ENCODE measurements around the gene NUDT21. TPM values are rescaled to one million over a fixed set of nuclear protein-coding genes. Genes with fewer than 3 reads are reported as not detected.

NUDT21 gene
- total RNA-seq, 1 experiment from 2014 or later = 109 TPM

- Histone ChIP-seq H3K27me3 (ENCODE audit: low read length) (no peaks in the 10 kb centered on the region), H3K4me2 (ENCODE audit: low read length) (peak overlapping the region; percentile 87; the same call in 1 of the 2 replicates), H2AFZ (ENCODE audit: low read length) (no peak overlapping the region), H3K36me3 (ENCODE audit: low read depth, low read length) (no peaks in the 10 kb centered on the region), H3K27ac (ENCODE audit: low read length) (no peak overlapping the region), H3K4me1 (ENCODE audit: insufficient read depth, low read length) (peaks cover 47% of the 10 kb centered on the region), H3K9ac (ENCODE audit: low read length) (no peak overlapping the region), H3K9me2 (replicated peaks; ENCODE audit: low read length) (no peaks in the 10 kb centered on the region), H3K9me3 (ENCODE audit: low read length) (no peaks in the 10 kb centered on the region), H3K4me3 (ENCODE audit: low read length) (no peak overlapping the region), H3F3A (ENCODE audit: low read length, unreplicated experiment) (peaks cover 3% of the 10 kb centered on the region), H3K79me2 (ENCODE audit: low read length) (peaks cover 77% of the 10 kb centered on the region), H4K20me1 (ENCODE audit: low read length) (peaks cover 22% of the 10 kb centered on the region; the same call in 1 of the 2 replicates)
- no TSS peak for BruUV-seq (replicated peaks)
- intact Hi-C loops (cut with micrococcal nuclease) = no loop called here
- DNase-seq (no peak), ATAC-seq (no peak)
- ChIA-PET CTCF (no interaction called here), POLR2A (ENCODE audit: unreplicated experiment) (no interaction called here)
- no peak for TF ChIP-seq EZH2phosphoT487 (IDR thresholded peaks at IDR 0.05; ENCODE audit: borderline replicate concordance, low read length)
- no peak for TF ChIP-seq CTCF (conservative IDR thresholded peaks at IDR 0.05; ENCODE audit: low read depth, low read length)
- TF ChIP-seq EZH2 (IDR thresholded peaks at IDR 0.05; ENCODE audit: low read length, unreplicated experiment) = no peak
Observed at GRCh38 chr16:56421976-56422669, 29.0 kb downstream of the NUDT21 start.

GRCh38 chr16:56421313-56421712 lies 29.8 kb downstream of the NUDT21 start:
- Histone ChIP-seq H3K9me2 (replicated peaks; ENCODE audit: low read length) (no peaks in the 10 kb centered on the region), H3K36me3 (ENCODE audit: low read depth, low read length) (no peaks in the 10 kb centered on the region), H3K9ac (ENCODE audit: low read length) (no peak overlapping the region), H3K4me1 (ENCODE audit: insufficient read depth, low read length) (peaks cover 47% of the 10 kb centered on the region), H3K4me3 (ENCODE audit: low read length) (no peak overlapping the region), H3F3A (ENCODE audit: low read length, unreplicated experiment) (no peaks in the 10 kb centered on the region), H3K79me2 (ENCODE audit: low read length) (peaks cover 85% of the 10 kb centered on the region), H3K4me2 (ENCODE audit: low read length) (no peak overlapping the region), H4K20me1 (ENCODE audit: low read length) (peaks cover 22% of the 10 kb centered on the region; the same call in 1 of the 2 replicates), H2AFZ (ENCODE audit: low read length) (no peak overlapping the region), H3K27ac (ENCODE audit: low read length) (no peak overlapping the region), H3K27me3 (ENCODE audit: low read length) (no peaks in the 10 kb centered on the region), H3K9me3 (ENCODE audit: low read length) (no peaks in the 10 kb centered on the region)
- CTCF ChIA-PET = no interaction called here
- ATAC-seq (no peak), DNase-seq (no peak)
- TF ChIP-seq CTCF (conservative IDR thresholded peaks at IDR 0.05; ENCODE audit: low read depth, low read length) (no peak), EZH2phosphoT487 (IDR thresholded peaks at IDR 0.05; ENCODE audit: borderline replicate concordance, low read length) (no peak), EZH2 (IDR thresholded peaks at IDR 0.05; ENCODE audit: low read length, unreplicated experiment) (no peak)
- intact Hi-C loops (cut with micrococcal nuclease) = no loop called here
- POLR2A ChIA-PET (ENCODE audit: unreplicated experiment) = no interaction called here
- BruUV-seq (replicated peaks) = no TSS peak

GRCh38 chr16:56420613-56421012 lies 30.5 kb downstream of the NUDT21 start:
- Histone ChIP-seq H3K79me2 (ENCODE audit: low read length) (peaks cover 91% of the 10 kb centered on the region), H3K9me3 (ENCODE audit: low read length) (no peaks in the 10 kb centered on the region), H4K20me1 (ENCODE audit: low read length) (peaks cover 22% of the 10 kb centered on the region; the same call in 1 of the 2 replicates), H3K4me2 (ENCODE audit: low read length) (no peak overlapping the region), H3K27me3 (ENCODE audit: low read length) (no peaks in the 10 kb centered on the region), H3K36me3 (ENCODE audit: low read depth, low read length) (no peaks in the 10 kb centered on the region), H3K4me3 (ENCODE audit: low read length) (no peak overlapping the region), H3K9ac (ENCODE audit: low read length) (no peak overlapping the region), H3K9me2 (replicated peaks; ENCODE audit: low read length) (no peaks in the 10 kb centered on the region), H2AFZ (ENCODE audit: low read length) (no peak overlapping the region), H3K4me1 (ENCODE audit: insufficient read depth, low read length) (peaks cover 42% of the 10 kb centered on the region), H3F3A (ENCODE audit: low read length, unreplicated experiment) (no peaks in the 10 kb centered on the region), H3K27ac (ENCODE audit: low read length) (no peak overlapping the region)
- POLR2A ChIA-PET (ENCODE audit: unreplicated experiment) = no interaction called here
- intact Hi-C loops (cut with micrococcal nuclease) = no loop called here
- BruUV-seq (replicated peaks) = no TSS peak
- CTCF ChIA-PET = no interaction called here
- DNase-seq (no peak), ATAC-seq (no peak)
- TF ChIP-seq EZH2 (IDR thresholded peaks at IDR 0.05; ENCODE audit: low read length, unreplicated experiment) (no peak), CTCF (conservative IDR thresholded peaks at IDR 0.05; ENCODE audit: low read depth, low read length) (no peak), EZH2phosphoT487 (IDR thresholded peaks at IDR 0.05; ENCODE audit: borderline replicate concordance, low read length) (no peak)

All from PC-3 (cell line).